H1 (cell line): Measurements from ENCODE around the gene KLHL3. TPM values are rescaled to one million over a fixed set of nuclear protein-coding genes. Genes with fewer than 3 reads are reported as not detected.

Source experiments
- CTCF ChIA-PET: fragments of 300-600 bp; sonication (Branson Sonifier 250); formaldehyde crosslinking; loops from one replicate; lab custom pipeline; 2021; ENCODE audit not compliant: partially characterized antibody; lab: Charles Lee
- POLR2A ChIA-PET: fragments of 300-600 bp; sonication (Branson Sonifier 250); formaldehyde crosslinking; loops from one replicate; lab custom pipeline; 2021; ENCODE audit warnings: inconsistent platforms; ENCODE audit not compliant: partially characterized antibody; lab: Charles Lee
- DNase-seq, 2 experiments: peaks; one replicate each; pipeline versions ENCODE4 v3.0.0 to v3.0.0-alpha.2; 2010 to 2022; ENCODE audit warnings: low spot score in 2 of 2, low read depth in 1 of 2, mixed read lengths in 1 of 2
- FAIRE-seq: peaks from 2 replicates; lab custom pipeline; 2011; peaks lifted over from hg19 to GRCh38; lab: Jason Lieb, UNC
- H2AFZ ChIP-seq: 2 replicates; pipeline ENCODE4 v1.8.1; 2012; ENCODE audit warnings: low read length, inconsistent platforms
- H2AK5ac ChIP-seq: 2 replicates; pipeline ENCODE4 v1.6.1; 2013; ENCODE audit warnings: low read depth, low read length
- H2BK120ac ChIP-seq: replicated peaks from 2 replicates; pipeline ENCODE3; 2013; ENCODE audit warnings: low read depth, low read length, inconsistent platforms
- H2BK12ac ChIP-seq: 2 replicates; pipeline ENCODE4 v1.6.1; 2013; ENCODE audit warnings: low read depth, low read length
- H2BK15ac ChIP-seq: 2 replicates; pipeline ENCODE4 v1.6.1; 2013; ENCODE audit warnings: low read length
- H2BK20ac ChIP-seq: 2 replicates; pipeline ENCODE4 v1.6.1; 2013; ENCODE audit warnings: low read length
- H2BK5ac ChIP-seq: 2 replicates; pipeline ENCODE4 v1.6.1; 2013; ENCODE audit warnings: low read depth, low read length
- H3K14ac ChIP-seq: 2 replicates; pipeline ENCODE4 v1.6.1; 2013; ENCODE audit warnings: inconsistent platforms; ENCODE audit not compliant: insufficient read length
- H3K18ac ChIP-seq: 2 replicates; pipeline ENCODE4 v1.6.1; 2013; ENCODE audit warnings: low read length; ENCODE audit errors: extremely low read depth
- H3K23ac ChIP-seq: 2 replicates; pipeline ENCODE4 v1.6.1; 2013; ENCODE audit warnings: inconsistent platforms; ENCODE audit not compliant: insufficient read length
- H3K23me2 ChIP-seq: 2 replicates; pipeline ENCODE4 v1.6.1; 2013; ENCODE audit warnings: low read depth, low read length
- H3K27ac ChIP-seq: 2 replicates; pipeline ENCODE4 v1.6.1; 2011; ENCODE audit warnings: low read depth, low read length, inconsistent platforms
- H3K27me3 ChIP-seq, 4 experiments: replicated peaks in 1 of 4; 1 replicate in 1 of 4; 2 replicates in 3 of 4; pipeline versions ENCODE4 v1.6.1 to v1.8.1; 2011 to 2013; ENCODE audit warnings: low read length in 3 of 4, mild to moderate bottlenecking in 3 of 4, inconsistent platforms in 2 of 4, mixed read lengths in 2 of 4, moderate library complexity in 1 of 4; ENCODE audit not compliant: control insufficient read depth in 3 of 4, insufficient read depth in 3 of 4; ENCODE audit errors: extremely low read depth in 1 of 4
- H3K36me3 ChIP-seq, 4 experiments: 2 replicates each; pipeline versions ENCODE4 v1.6.1 to v1.8.1; 2011 to 2013; ENCODE audit warnings: mild to moderate bottlenecking in 4 of 4, low read length in 3 of 4, moderate library complexity in 2 of 4, control low read depth in 1 of 4, inconsistent platforms in 1 of 4; ENCODE audit not compliant: insufficient read depth in 4 of 4, control insufficient read depth in 2 of 4
- H3K4ac ChIP-seq: replicated peaks from 2 replicates; pipeline ENCODE3; 2013; ENCODE audit warnings: low read length, low read depth, mixed read lengths, inconsistent platforms; ENCODE audit not compliant: insufficient read length
- H3K4me1 ChIP-seq, 4 experiments: replicated peaks in 1 of 4; 1 replicate in 1 of 4; 2 replicates in 3 of 4; pipeline versions ENCODE4 v1.6.1 to v1.8.1; 2011 to 2013; ENCODE audit warnings: low read length in 3 of 4, inconsistent platforms in 2 of 4, mixed read lengths in 1 of 4; ENCODE audit not compliant: insufficient read depth in 4 of 4, control insufficient read depth in 3 of 4
- H3K4me2 ChIP-seq, 2 experiments: 2 replicates each; pipeline versions ENCODE4 v1.6.1 to v1.8.1; 2011 to 2013; ENCODE audit warnings: low read depth in 2 of 2, low read length in 2 of 2, control low read depth in 1 of 2, inconsistent platforms in 1 of 2, mild to moderate bottlenecking in 1 of 2; ENCODE audit not compliant: insufficient read depth in 1 of 2
- H3K4me3 ChIP-seq, 4 experiments: fragments of 200-600, 300-600 bp in 1 of 4; sonication (generic), shearing (Covaris generic), sonication (Bioruptor Twin) in 1 of 4; 2 replicates each; pipeline versions ENCODE4 v1.5.1 to v1.8.1; 2011 to 2016; ENCODE audit warnings: low read length in 4 of 4, low read depth in 3 of 4, control low read depth in 2 of 4, inconsistent platforms in 2 of 4, mild to moderate bottlenecking in 2 of 4, mixed read lengths in 1 of 4, moderate library complexity in 1 of 4; ENCODE audit not compliant: insufficient read depth in 2 of 4; ENCODE audit errors: extremely low read depth in 1 of 4
- H3K56ac ChIP-seq: replicated peaks from 2 replicates; pipeline ENCODE3; 2013; ENCODE audit warnings: low read depth, mild to moderate bottlenecking, mixed read lengths, low read length, inconsistent platforms; ENCODE audit not compliant: insufficient read length
- H3K79me1 ChIP-seq: 2 replicates; pipeline ENCODE4 v1.6.1; 2013; ENCODE audit warnings: low read depth, low read length, control low read depth
- H3K79me2 ChIP-seq, 2 experiments: 2 replicates each; pipeline versions ENCODE4 v1.6.1 to v1.8.1; 2012 to 2013; ENCODE audit warnings: low read length in 2 of 2, mild to moderate bottlenecking in 2 of 2, inconsistent platforms in 1 of 2; ENCODE audit not compliant: insufficient read depth in 2 of 2, control insufficient read depth in 1 of 2
- H3K9ac ChIP-seq, 4 experiments: replicated peaks in 1 of 4; 1 replicate in 1 of 4; 2 replicates in 3 of 4; pipeline versions ENCODE4 v1.6.1 to v1.8.1; 2011 to 2013; ENCODE audit warnings: low read depth in 3 of 4, low read length in 3 of 4, control low read depth in 2 of 4, mild to moderate bottlenecking in 2 of 4, moderate library complexity in 2 of 4, inconsistent platforms in 1 of 4; ENCODE audit errors: extremely low read depth in 1 of 4
- H3K9me3 ChIP-seq, 2 experiments: 2 replicates each; pipeline versions ENCODE4 v1.6.1 to v1.8.1; 2012 to 2013; ENCODE audit warnings: mild to moderate bottlenecking in 2 of 2, moderate library complexity in 2 of 2, control low read depth in 1 of 2, inconsistent platforms in 1 of 2, low read depth in 1 of 2, low read length in 1 of 2, mixed read lengths in 1 of 2; ENCODE audit not compliant: insufficient read depth in 2 of 2
- H4K20me1 ChIP-seq, 2 experiments: replicated peaks in 1 of 2; 2 replicates each; pipeline versions ENCODE3 to v1.8.1; 2011 to 2013; ENCODE audit warnings: inconsistent platforms in 2 of 2, low read length in 2 of 2, mild to moderate bottlenecking in 1 of 2; ENCODE audit not compliant: insufficient read depth in 2 of 2, control insufficient read depth in 1 of 2
- H4K5ac ChIP-seq: 2 replicates; pipeline ENCODE4 v1.6.1; 2013; ENCODE audit warnings: low read length, low read depth, mixed read lengths, inconsistent platforms; ENCODE audit not compliant: insufficient read length
- H4K8ac ChIP-seq: 2 replicates; pipeline ENCODE4 v1.8.0; 2013; ENCODE audit warnings: mild to moderate bottlenecking, moderate library complexity, low read length, inconsistent platforms; ENCODE audit not compliant: insufficient read depth; ENCODE audit errors: extremely low read depth
- H4K91ac ChIP-seq: replicated peaks from 2 replicates; pipeline ENCODE3; 2013; ENCODE audit warnings: low read length, mixed read lengths, inconsistent platforms; ENCODE audit not compliant: insufficient read length
- BCL11A ChIP-seq, 2 experiments: IDR thresholded peaks; one replicate each; pipeline ENCODE4 v1.6.1; 2011; ENCODE audit warnings: low read depth in 2 of 2, low read length in 2 of 2, mild to moderate bottlenecking in 2 of 2
- CHD2 ChIP-seq: IDR thresholded peaks from 2 replicates; pipeline ENCODE4 v1.6.1; 2012; ENCODE audit warnings: low read length, improper control_type of control experiment
- CTBP2 ChIP-seq: IDR thresholded peaks from 2 replicates; pipeline ENCODE4 v1.7.0; 2011; ENCODE audit warnings: borderline replicate concordance, mild to moderate bottlenecking, moderate library complexity, mixed read lengths, low read length; ENCODE audit not compliant: insufficient read depth, insufficient read length
- GABPA ChIP-seq: IDR thresholded peaks from 2 replicates; pipeline ENCODE4 v1.6.1; 2011; ENCODE audit warnings: mild to moderate bottlenecking, low read length, moderate library complexity, borderline replicate concordance; ENCODE audit not compliant: insufficient read depth
- RBBP5 ChIP-seq: IDR thresholded peaks from 2 replicates; pipeline ENCODE4 v1.7.1; 2012; ENCODE audit warnings: low read depth, mild to moderate bottlenecking, inconsistent platforms, low read length, moderate library complexity, borderline replicate concordance
- RXRA ChIP-seq: IDR thresholded peaks from 2 replicates; pipeline ENCODE4 v1.6.1; 2011; ENCODE audit warnings: low read depth, mild to moderate bottlenecking, low read length, moderate library complexity; ENCODE audit not compliant: insufficient read depth
- TCF12 ChIP-seq: IDR thresholded peaks from 2 replicates; pipeline ENCODE4 v1.6.1; 2011; ENCODE audit warnings: low read depth, mild to moderate bottlenecking, low read length
- WGBS, 2 experiments: shearing (Covaris generic) in 1 of 2; methylation state at CpG; one replicate each; pipeline versions ENCODE4 v1.1.6 to v1.1.7; 2013 to 2015; ENCODE audit warnings: low lambda C conversion rate in 2 of 2, mixed read lengths in 2 of 2, inconsistent platforms in 1 of 2, low coverage in 1 of 2, missing lambda C conversion rate in 1 of 2; ENCODE audit not compliant: insufficient replicate concordance in 2 of 2, insufficient coverage in 1 of 2, insufficient read length in 1 of 2; ENCODE audit errors: extremely low coverage in 1 of 2, missing lambda C conversion rate in 1 of 2; 5-methylcytosine and 5-hydroxymethylcytosine counted together
- polyA plus RNA-seq, 7 experiments: library from polyadenylated mRNA; depleted of rRNA in 3 of 7; stranded (reverse) in 5 of 7; unstranded in 2 of 7; fragments of >200 nt in 5 of 7; fragments of 200-250 nt in 2 of 7; gene quantifications; 1 replicate in 5 of 7; 2 replicates in 1 of 7; 4 replicates in 1 of 7; pipeline versions ENCODE4 v1.2.1 to v1.2.3, GENCODE V29; 2011 to 2013; ENCODE audit warnings: missing spikeins in 2 of 7, mixed read lengths in 2 of 7
- total RNA-seq: library from RNA; stranded (reverse); fragmentation: NEBNext Ultra II Directional; extraction: Animal tissue kit (Norgen Biotek cat#: 25700); gene quantifications from 2 replicates; pipeline ENCODE4 v1.2.1, GENCODE V29; 2021
- TF ChIP-seq, protein P1 (sequence below): IDR thresholded peaks from 2 replicates; pipeline ENCODE4 v1.6.1; 2012; ENCODE audit warnings: low read length, inconsistent platforms
- TF ChIP-seq, protein P2 (sequence below): IDR thresholded peaks from 2 replicates; pipeline ENCODE4 v1.6.1; 2012; ENCODE audit warnings: inconsistent platforms
- TF ChIP-seq, protein P3 (sequence below): IDR thresholded peaks from 2 replicates; pipeline ENCODE4 v1.6.1; 2011; ENCODE audit warnings: low read length, improper control_type of control experiment

KLHL3 gene
- total and polyA plus RNA-seq, 2 of the 8 experiments (the other 6 are each of a cell fraction or from before 2014, with no cell fraction given): 7.4 to 13.7 TPM

DNA sequence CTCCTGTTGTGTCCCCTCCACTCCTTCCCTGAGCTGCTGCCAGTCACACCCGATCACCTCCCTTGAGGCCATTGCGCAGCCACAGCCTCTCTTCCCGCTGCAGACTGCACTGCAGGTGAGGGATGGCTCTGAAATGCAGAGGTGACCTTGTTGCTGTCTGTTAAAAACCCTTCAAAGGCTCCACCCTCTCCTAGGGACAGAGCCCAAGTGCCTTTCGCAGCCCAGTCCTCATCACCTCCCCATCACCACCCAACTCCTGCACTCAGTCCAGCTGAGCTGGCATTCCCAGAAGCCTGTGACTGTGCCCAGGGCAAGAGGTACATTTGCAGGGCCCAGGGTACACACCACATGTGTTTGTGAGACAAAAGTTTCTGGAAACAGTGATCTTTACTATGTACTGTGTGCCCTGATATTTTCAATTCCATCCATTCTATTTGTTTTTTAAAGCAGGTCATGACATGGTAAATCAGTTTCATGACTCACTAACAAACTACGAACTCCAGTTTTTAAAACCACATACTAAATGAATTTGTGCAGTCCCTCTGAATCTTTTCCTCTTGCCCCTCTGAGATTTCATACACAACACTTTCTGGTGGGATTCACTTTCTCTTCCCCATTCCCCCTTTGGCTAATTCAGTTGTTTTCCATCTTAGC is 163.7 kb downstream of the KLHL3 start:
- Histone ChIP-seq H3K4me3 (no peak overlapping the region), H3K23ac (no peak overlapping the region), H3K4me1 (peaks cover 0 to 8% (median 2%) of the 10 kb centered on the region in 4 experiments; a peak in 3 of 7 replicates), H3K9ac (no peak overlapping the region), H2BK120ac (no peak overlapping the region), H3K9me3 (no peaks in the 10 kb centered on the region), H3K18ac (no peak overlapping the region), H3K27me3 (no peaks in the 10 kb centered on the region), H2AK5ac (no peak overlapping the region), H3K79me1 (no peaks in the 10 kb centered on the region), H3K14ac (no peak overlapping the region), H2BK5ac (no peak overlapping the region), H3K56ac (no peak overlapping the region), H4K8ac (no peak overlapping the region), H2AFZ (no peak overlapping the region), H4K5ac (no peak overlapping the region), H3K36me3 (no peaks in the 10 kb centered on the region), H3K23me2 (no peaks in the 10 kb centered on the region; the same call in 1 of the 2 replicates), H3K4ac (no peak overlapping the region), H4K91ac (no peak overlapping the region), H2BK15ac (no peak overlapping the region), H4K20me1 (no peaks in the 10 kb centered on the region), H2BK12ac (no peak overlapping the region), H3K79me2 (no peaks in the 10 kb centered on the region), H3K27ac (no peak overlapping the region), H3K4me2 (no peak overlapping the region), H2BK20ac (no peak overlapping the region)
- no peak for TF ChIP-seq RXRA
- TF ChIP-seq CHD2: no peak
- TF ChIP-seq, protein P1, sequence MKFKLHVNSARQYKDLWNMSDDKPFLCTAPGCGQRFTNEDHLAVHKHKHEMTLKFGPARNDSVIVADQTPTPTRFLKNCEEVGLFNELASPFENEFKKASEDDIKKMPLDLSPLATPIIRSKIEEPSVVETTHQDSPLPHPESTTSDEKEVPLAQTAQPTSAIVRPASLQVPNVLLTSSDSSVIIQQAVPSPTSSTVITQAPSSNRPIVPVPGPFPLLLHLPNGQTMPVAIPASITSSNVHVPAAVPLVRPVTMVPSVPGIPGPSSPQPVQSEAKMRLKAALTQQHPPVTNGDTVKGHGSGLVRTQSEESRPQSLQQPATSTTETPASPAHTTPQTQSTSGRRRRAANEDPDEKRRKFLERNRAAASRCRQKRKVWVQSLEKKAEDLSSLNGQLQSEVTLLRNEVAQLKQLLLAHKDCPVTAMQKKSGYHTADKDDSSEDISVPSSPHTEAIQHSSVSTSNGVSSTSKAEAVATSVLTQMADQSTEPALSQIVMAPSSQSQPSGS: no peak
- TF ChIP-seq GABPA: no peak
- TF ChIP-seq TCF12: no peak
- TF ChIP-seq RBBP5: no peak
- no peak for TF ChIP-seq BCL11A (IDR thresholded peaks at IDR 0.05; ENCODE audit: low read depth in 2 of 2, low read length in 2 of 2)
- TF ChIP-seq, protein P2, sequence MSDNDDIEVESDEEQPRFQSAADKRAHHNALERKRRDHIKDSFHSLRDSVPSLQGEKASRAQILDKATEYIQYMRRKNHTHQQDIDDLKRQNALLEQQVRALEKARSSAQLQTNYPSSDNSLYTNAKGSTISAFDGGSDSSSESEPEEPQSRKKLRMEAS: no peak
- TF ChIP-seq, protein P3, sequence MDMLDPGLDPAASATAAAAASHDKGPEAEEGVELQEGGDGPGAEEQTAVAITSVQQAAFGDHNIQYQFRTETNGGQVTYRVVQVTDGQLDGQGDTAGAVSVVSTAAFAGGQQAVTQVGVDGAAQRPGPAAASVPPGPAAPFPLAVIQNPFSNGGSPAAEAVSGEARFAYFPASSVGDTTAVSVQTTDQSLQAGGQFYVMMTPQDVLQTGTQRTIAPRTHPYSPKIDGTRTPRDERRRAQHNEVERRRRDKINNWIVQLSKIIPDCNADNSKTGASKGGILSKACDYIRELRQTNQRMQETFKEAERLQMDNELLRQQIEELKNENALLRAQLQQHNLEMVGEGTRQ: no peak
- no peak for TF ChIP-seq CTBP2
- ChIA-PET CTCF (interaction anchor here (1.2 kb wide), 1 partner anchor 9 kb away, joined by 3 read pairs; no protein-coding TSS in a partner anchor), POLR2A (no interaction called here)
- FAIRE-seq: no peak
- DNase-seq: no peak
- 96% methylated on average over 5 of the region's 5 CpGs; no CpG with 5 or more reads in 1 of the 2 experiments for WGBS, 2 experiments
